ENCODE results near the gene AGXT.

The AGXT gene

DNA sequence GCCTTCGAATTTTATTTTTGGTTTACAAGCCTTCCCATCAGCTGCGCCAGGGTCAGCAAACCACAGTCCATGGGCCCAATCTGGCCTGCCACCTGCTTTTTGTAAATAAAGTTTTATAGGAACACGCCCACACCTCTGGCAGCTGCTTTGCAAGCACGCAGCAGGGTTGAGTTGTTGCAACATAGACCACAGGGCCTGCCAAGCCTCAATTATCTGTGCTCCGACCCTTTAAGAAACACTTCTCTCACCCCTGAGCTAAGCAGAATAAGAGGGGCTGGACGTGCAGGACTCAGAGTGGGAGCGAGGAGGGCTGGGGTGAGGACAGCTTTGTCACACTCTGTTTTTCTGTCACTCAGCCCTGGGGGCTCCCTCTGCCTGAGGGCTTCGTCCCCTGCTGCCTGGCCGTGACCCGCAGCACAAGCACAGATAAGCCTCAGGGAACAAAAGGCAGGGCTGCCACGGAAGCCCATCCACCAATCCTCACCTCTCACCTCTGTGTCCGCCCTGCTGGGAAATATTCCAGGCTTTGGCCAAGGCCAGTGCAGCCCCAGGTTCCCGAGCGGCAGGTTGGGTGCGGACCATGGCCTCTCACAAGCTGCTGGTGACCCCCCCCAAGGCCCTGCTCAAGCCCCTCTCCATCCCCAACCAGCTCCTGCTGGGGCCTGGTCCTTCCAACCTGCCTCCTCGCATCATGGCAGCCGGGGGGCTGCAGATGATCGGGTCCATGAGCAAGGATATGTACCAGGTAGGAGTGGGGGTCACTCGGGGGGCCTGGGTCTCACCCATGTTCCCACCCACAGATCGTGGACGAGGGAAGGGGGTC is at the start of gene AGXT:
TSS of gene AGXT (plus strand) at position 539 of the 823 bp plus-strand sequence. CDS start at position 581, 42 bp downstream.
- no peak for DNase-seq (ENCODE audit: low read depth)

DNA sequence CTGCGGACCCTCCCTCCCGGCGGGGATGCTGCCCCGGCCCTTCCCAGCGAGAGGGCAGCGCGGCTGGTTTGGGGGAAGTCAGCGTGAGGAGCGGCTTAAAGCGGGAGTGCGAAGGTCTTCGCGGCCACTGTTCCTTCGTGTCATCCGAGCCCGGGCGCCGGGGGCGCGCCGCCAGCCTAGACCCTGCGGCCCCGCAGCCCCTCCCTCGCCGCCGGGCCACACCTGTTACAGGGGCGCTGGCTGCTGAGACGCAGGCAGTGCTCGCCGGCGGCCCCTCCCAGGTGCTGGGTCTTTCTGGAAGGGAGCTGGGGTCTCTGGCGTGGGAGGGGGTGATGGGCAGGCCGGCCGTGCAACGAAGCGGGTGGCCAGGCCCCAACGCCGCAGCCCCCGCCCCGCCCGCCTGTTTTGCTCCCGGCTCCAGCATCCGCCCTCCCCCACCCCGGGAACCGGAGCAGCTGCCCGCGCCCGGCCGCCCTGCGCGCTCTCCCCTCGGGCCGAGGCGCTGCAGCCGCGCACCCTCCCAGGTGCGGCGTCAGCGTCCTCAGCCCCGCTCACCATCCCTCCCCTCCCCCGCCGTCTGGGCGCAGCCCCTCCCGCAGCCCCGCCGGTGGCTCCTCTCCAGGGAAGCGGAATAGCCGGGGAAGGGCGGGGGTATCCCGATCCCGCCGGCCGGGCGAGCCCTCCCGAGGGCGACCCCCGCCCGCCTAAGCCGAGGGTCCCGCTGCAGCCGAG is 49.3 kb upstream of the AGXT start:
- DNase-seq (ENCODE audit: low read depth) = no peak

DNA sequence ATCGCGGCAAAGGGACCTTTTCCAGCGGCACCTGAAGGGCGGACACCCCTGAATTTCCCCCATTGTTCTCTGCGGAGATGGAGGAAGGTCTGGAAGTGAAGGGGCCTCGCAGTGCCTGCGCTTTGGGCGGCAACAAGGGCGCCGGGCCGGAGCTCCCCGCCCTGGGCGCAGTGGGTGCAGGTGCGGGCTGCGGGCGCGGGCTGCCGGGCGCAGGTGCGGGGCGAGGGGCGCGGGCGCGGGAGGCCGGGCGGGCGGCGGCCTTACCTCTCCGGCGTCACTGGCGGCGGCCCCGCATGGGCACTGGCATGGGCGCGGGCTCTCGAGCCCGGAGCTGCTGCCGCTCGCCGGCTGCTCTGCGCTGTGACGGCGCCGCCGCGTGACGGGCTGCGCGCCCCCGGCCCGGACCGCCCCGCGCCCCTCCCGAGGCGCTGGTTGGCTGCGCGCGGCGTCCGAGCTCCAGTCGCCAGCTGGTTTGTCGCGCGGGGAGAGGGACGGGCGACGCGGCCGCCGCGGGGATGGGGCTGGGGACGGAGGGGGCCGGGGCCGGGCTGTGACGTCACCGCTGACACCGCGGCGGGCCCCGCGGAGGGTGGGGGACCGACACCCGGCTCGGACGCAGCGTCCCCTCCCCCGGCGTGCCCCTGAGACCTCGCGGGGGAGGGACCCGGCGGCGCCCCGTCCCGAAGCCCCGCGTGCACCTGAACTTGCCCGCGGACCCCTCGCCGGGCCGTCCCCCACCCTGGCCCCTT is 48.6 kb upstream of the AGXT start, which contains the start of gene KIF1A:
TSS of gene KIF1A (minus strand) at position 362 of the 749 bp plus-strand sequence. CDS start 22,467 bp downstream, outside the sequence.
- no peak for DNase-seq (ENCODE audit: low read depth)

DNA sequence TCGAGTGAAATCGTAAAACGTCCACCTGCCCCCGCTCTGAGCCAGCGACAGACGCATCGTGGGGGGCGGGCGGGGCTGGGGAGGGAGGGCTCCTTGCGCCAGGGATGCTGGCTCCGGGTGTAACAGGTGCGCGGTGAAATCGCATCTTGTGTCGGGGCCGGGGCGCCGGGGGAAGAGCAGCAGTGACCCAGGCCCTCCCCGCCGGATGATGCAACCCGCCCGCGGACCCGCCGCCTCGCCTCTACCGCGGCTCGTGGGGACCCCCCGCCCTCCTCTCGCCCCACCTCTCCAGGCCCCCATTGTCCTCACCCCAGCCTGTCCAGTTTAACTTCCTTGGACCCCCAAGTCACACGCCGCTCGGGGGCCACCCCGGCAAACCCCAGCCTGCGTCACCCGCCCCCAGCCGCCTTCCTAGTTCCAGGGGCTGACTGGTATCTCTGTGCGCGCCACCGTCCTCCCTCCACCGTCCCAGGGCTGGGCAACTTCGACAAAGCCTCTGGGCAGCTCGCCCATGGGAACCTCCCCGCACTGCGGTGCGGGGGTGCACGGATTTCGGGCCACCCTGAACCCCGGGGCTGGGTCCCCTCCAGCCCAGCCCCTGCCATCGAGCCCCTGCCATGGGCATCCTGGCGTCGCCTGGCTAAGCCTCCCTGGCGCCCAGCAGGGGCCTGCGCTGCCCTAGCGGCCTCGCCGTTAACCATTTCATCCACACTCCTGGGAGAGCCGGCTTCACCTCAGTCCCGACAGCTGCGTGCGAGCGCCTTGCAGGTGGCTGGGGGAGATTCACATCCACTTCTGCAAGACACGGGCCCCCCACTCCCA is 47.8 kb upstream of the AGXT start:
- no peak for DNase-seq (ENCODE audit: low read depth)

DNA sequence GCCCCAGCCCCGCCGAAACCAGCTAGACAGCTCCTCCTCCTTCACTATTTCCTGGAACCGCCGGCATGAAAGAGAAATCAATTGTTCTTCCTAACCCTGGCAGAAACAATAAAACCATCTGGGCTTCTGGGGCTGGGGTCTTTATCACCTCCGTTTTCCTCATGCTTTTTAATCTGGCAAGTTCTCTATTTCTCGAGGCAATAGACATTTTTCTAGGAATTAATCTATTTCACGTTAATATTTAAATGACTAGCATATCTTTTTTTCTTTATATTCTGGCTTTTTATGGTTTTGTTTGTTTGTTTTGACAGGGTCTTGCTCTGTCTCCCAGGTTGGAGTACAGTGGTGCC is 47.2 kb upstream of the AGXT start:
- DNase-seq (ENCODE audit: low read depth) = no peak

- DNase-seq (ENCODE audit: low read depth) = no peak
Observed at GRCh38 chr2:240822280-240822847, 46.3 kb upstream of the AGXT start.

- no peak for DNase-seq (ENCODE audit: low read depth)
Observed at GRCh38 chr2:240823449-240824336, 44.9 kb upstream of the AGXT start.

DNA sequence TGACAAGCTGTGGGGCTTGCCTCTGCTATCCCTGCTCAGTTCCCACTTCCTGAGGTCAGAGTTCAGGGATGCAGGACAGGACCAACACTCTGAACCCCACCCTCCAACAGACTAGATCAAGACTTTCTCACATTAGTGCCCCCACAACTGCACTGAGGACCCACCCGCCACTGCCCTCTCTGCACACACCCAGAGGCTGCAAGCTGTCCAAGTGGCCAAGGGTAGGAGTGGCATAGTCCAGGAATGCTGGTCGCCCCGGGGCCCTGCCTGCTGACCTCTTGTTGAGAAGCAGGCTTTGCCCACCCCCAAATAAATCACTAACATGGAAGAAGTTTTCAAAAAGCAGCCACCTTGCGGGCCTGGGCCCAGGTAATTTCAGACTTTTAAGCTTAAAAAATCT is 43.1 kb upstream of the AGXT start:
- no peak for DNase-seq (ENCODE audit: low read depth)

- DNase-seq (ENCODE audit: low read depth) = no peak
Observed at GRCh38 chr2:240831594-240832204, 36.9 kb upstream of the AGXT start.

DNA sequence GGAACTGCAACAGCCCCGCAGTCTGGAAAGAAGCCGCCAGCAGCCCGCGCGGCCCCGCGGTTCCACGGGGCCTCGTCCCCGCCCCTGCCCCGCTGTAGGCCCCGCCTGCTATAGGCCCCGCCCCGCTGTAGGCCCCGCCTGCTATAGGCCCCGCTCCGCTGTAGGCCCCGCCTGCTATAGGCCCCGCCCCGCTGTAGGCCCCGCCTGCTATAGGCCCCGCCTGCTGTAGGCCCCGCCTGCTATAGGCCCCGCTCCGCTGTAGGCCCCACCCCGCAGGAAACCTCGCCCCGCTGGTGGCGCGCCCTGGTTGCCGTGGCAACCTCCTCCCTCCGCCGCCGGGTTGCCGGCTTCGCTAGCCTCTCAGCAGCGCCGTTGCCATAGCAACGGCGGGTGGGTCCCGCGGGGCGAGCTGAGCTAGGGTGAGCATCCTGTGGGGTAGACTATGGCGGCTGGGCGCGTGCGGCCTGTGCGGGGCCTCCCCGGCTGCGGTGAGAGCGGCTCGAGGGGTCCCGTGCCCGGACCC is 36.4 kb upstream of the AGXT start:
- peak; percentile 23 for DNase-seq (ENCODE audit: low read depth)

GRCh38 chr2:240832921-240833494 is 35.6 kb upstream of the AGXT start:
- DNase-seq (ENCODE audit: low read depth) = no peak

DNA sequence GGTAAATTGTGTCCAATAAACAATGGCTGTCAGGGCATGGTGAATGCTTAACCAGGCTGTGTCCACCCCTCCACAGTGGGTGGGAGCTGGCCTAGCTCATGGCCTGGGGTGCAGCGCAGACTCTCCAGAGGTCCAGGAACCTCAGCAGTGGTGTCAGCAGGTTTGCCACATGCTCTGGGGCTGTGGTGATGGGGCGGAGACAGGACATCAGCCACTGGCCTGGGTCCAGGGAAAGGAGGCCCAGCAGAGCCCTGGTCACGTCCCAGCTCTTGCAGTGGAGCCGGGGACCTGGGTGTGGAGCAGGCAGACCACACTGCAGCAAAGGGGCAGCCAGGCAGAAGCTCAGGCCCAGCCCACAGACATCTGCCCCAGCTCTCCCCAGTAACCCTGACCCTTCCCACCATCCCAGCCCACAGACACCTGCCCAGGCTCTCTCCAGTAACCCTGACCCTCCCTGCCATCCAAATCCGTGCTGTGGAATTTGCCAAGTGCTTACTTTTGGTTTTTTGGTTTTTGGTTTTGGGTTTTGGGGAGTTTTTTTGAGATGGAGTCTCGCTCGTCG is 34.8 kb upstream of the AGXT start:
- no peak for DNase-seq (ENCODE audit: low read depth)

GRCh38 chr2:240834377-240834975 is 34.1 kb upstream of the AGXT start:
- DNase-seq (ENCODE audit: low read depth) = no peak

DNA sequence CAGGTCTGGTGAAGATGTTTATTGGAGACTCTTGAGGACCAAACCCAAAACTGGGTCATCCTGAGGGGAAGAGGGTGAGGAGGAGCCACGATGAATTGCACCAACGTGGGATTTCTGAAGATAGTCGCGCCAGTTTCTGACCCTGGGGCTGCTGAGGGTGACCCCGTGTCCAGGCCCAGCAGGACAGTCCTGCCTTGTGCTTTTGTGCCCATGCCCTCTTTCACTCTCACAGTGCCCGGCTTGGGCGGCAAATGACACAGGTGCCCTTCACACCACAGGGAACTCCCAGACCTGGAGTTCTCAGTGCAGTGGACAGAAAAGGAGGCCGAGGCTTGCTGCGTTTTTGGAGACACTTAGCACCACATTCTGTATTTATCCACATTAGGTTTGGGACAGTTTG is 33.1 kb upstream of the AGXT start:
- no peak for DNase-seq (ENCODE audit: low read depth)

DNA sequence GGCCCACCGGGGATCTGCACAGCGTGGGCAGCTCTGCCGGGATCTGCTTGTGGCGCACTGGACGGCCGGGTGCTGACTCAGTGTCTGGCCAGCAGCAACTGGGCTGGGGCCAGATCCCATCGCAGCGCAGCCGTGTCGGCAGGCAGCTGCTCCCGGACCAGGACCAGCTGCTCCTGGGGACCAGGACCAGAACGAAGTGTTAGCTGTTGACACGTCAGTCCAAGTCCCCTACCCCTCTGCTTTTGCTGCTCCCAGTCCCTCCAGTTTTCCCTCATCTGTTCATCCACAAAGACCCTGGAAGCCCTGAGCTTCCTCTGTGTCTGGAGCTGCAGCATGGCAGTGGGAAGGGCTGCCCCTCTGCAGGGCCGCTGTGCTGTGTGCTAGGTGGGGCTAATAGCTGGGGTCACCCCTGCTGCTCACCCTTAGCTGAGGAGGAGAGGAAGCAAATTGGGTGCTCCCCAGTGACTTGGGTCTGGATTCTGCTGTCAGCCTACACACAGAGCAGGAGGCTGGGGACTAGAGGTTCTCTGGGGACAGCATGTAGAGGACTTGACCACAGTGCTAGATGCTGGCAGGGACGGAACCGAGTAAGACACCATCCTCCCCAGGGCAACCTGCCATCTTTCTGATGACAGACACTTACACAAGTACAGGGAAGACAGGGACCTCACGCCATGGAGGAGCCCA is 31.7 kb upstream of the AGXT start:
- no peak for DNase-seq (ENCODE audit: low read depth)

DNA sequence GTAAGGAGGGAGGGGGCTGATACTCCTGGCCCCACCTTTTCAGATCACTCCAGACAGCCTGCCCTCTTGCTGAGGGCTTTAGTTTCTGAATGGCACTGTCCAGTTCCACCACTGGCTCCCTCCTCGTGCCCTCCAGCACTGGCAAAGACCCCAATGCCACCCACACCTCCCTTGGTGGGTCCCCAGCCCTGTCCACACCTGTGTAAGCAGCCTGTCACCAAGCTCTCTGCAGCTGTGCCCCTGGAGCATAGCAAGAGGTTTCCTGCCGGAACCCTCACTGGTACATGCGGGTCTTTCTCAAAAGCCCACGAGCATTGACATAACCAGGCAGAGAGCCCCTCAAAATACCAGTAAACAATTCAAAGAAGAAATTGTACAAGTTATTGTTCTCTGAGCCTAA is 31.0 kb upstream of the AGXT start:
- DNase-seq (ENCODE audit: low read depth) = no peak

DNA sequence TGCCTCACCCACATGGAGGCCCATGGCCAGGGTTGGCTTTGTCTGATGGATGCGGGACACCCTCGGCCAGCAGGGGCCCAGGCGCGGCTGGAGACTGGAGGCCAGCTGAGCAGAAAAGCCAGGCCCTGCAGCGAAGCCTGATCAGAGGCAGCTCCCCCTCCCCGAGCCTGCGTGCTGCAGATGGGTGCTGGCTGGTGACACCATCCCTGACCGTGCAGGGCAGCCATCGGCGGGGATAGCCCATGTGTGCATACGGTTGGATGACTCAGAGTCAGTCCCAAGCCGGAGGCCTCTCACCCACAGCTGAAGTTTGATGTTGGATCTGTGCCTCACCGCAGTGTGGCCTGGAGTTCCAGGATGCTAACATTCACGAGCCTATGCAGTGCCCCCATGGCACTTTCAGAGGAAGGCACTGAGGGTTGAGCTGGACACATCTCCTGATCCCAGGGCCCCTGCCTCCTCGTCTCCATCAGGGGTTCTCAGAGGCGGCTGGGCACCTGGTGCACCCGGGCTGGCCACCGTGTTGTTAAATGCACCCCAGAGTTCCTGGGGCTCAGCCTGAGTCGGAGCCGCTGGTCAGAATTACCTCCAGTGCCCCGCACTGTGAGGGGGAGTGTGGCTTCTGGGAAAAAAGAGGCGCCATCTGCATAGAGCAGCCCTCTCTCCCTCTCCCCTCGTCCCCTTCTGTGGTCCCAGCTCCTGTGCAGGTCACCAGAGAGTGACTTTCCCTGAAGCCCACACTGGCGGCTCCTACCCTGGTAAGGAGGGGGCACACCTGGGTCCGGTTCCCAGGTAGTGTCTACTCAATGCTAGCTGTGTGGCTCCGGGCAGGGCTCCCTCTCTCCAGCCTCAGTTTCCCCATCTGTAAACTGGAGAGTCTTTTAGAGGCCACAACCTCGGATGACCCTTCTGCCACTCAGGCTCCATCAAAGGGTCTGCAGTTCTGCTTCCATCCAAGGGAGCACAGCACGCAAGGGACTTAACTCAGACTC is 29.2 kb upstream of the AGXT start:
- no peak for DNase-seq (ENCODE audit: low read depth)
